H1 (cell line): ENCODE data around the gene ZNF608. TPM values are rescaled to one million over a fixed set of nuclear protein-coding genes. Genes with fewer than 3 reads are reported as not detected.

Experiments used
- CTCF ChIA-PET: fragments of 300-600 bp; sonication (Branson Sonifier 250); formaldehyde crosslinking; loops from one replicate; lab custom pipeline; 2021; ENCODE audit not compliant: partially characterized antibody; lab: Charles Lee
- POLR2A ChIA-PET: fragments of 300-600 bp; sonication (Branson Sonifier 250); formaldehyde crosslinking; loops from one replicate; lab custom pipeline; 2021; ENCODE audit warnings: inconsistent platforms; ENCODE audit not compliant: partially characterized antibody; lab: Charles Lee
- DNase-seq, 2 experiments: peaks; one replicate each; pipeline versions ENCODE4 v3.0.0 to v3.0.0-alpha.2; 2010 to 2022; ENCODE audit warnings: low spot score in 2 of 2, low read depth in 1 of 2, mixed read lengths in 1 of 2
- FAIRE-seq: peaks from 2 replicates; lab custom pipeline; 2011; peaks lifted over from hg19 to GRCh38; lab: Jason Lieb, UNC
- H2AFZ ChIP-seq: 2 replicates; pipeline ENCODE4 v1.8.1; 2012; ENCODE audit warnings: low read length, inconsistent platforms
- H2AK5ac ChIP-seq: 2 replicates; pipeline ENCODE4 v1.6.1; 2013; ENCODE audit warnings: low read depth, low read length
- H2BK120ac ChIP-seq: replicated peaks from 2 replicates; pipeline ENCODE3; 2013; ENCODE audit warnings: low read depth, low read length, inconsistent platforms
- H2BK12ac ChIP-seq: 2 replicates; pipeline ENCODE4 v1.6.1; 2013; ENCODE audit warnings: low read depth, low read length
- H2BK15ac ChIP-seq: 2 replicates; pipeline ENCODE4 v1.6.1; 2013; ENCODE audit warnings: low read length
- H2BK20ac ChIP-seq: 2 replicates; pipeline ENCODE4 v1.6.1; 2013; ENCODE audit warnings: low read length
- H2BK5ac ChIP-seq: 2 replicates; pipeline ENCODE4 v1.6.1; 2013; ENCODE audit warnings: low read depth, low read length
- H3K14ac ChIP-seq: 2 replicates; pipeline ENCODE4 v1.6.1; 2013; ENCODE audit warnings: inconsistent platforms; ENCODE audit not compliant: insufficient read length
- H3K18ac ChIP-seq: 2 replicates; pipeline ENCODE4 v1.6.1; 2013; ENCODE audit warnings: low read length; ENCODE audit errors: extremely low read depth
- H3K23ac ChIP-seq: 2 replicates; pipeline ENCODE4 v1.6.1; 2013; ENCODE audit warnings: inconsistent platforms; ENCODE audit not compliant: insufficient read length
- H3K23me2 ChIP-seq: 2 replicates; pipeline ENCODE4 v1.6.1; 2013; ENCODE audit warnings: low read depth, low read length
- H3K27ac ChIP-seq: 2 replicates; pipeline ENCODE4 v1.6.1; 2011; ENCODE audit warnings: low read depth, low read length, inconsistent platforms
- H3K27me3 ChIP-seq, 4 experiments: replicated peaks in 1 of 4; 1 replicate in 1 of 4; 2 replicates in 3 of 4; pipeline versions ENCODE4 v1.6.1 to v1.8.1; 2011 to 2013; ENCODE audit warnings: low read length in 3 of 4, mild to moderate bottlenecking in 3 of 4, inconsistent platforms in 2 of 4, mixed read lengths in 2 of 4, moderate library complexity in 1 of 4; ENCODE audit not compliant: control insufficient read depth in 3 of 4, insufficient read depth in 3 of 4; ENCODE audit errors: extremely low read depth in 1 of 4
- H3K36me3 ChIP-seq, 4 experiments: 2 replicates each; pipeline versions ENCODE4 v1.6.1 to v1.8.1; 2011 to 2013; ENCODE audit warnings: mild to moderate bottlenecking in 4 of 4, low read length in 3 of 4, moderate library complexity in 2 of 4, control low read depth in 1 of 4, inconsistent platforms in 1 of 4; ENCODE audit not compliant: insufficient read depth in 4 of 4, control insufficient read depth in 2 of 4
- H3K4ac ChIP-seq: replicated peaks from 2 replicates; pipeline ENCODE3; 2013; ENCODE audit warnings: low read length, low read depth, mixed read lengths, inconsistent platforms; ENCODE audit not compliant: insufficient read length
- H3K4me1 ChIP-seq, 4 experiments: replicated peaks in 1 of 4; 1 replicate in 1 of 4; 2 replicates in 3 of 4; pipeline versions ENCODE4 v1.6.1 to v1.8.1; 2011 to 2013; ENCODE audit warnings: low read length in 3 of 4, inconsistent platforms in 2 of 4, mixed read lengths in 1 of 4; ENCODE audit not compliant: insufficient read depth in 4 of 4, control insufficient read depth in 3 of 4
- H3K4me2 ChIP-seq, 2 experiments: 2 replicates each; pipeline versions ENCODE4 v1.6.1 to v1.8.1; 2011 to 2013; ENCODE audit warnings: low read depth in 2 of 2, low read length in 2 of 2, control low read depth in 1 of 2, inconsistent platforms in 1 of 2, mild to moderate bottlenecking in 1 of 2; ENCODE audit not compliant: insufficient read depth in 1 of 2
- H3K4me3 ChIP-seq, 4 experiments: fragments of 200-600, 300-600 bp in 1 of 4; sonication (generic), shearing (Covaris generic), sonication (Bioruptor Twin) in 1 of 4; 2 replicates each; pipeline versions ENCODE4 v1.5.1 to v1.8.1; 2011 to 2016; ENCODE audit warnings: low read length in 4 of 4, low read depth in 3 of 4, control low read depth in 2 of 4, inconsistent platforms in 2 of 4, mild to moderate bottlenecking in 2 of 4, mixed read lengths in 1 of 4, moderate library complexity in 1 of 4; ENCODE audit not compliant: insufficient read depth in 2 of 4; ENCODE audit errors: extremely low read depth in 1 of 4
- H3K56ac ChIP-seq: replicated peaks from 2 replicates; pipeline ENCODE3; 2013; ENCODE audit warnings: low read depth, mild to moderate bottlenecking, mixed read lengths, low read length, inconsistent platforms; ENCODE audit not compliant: insufficient read length
- H3K79me1 ChIP-seq: 2 replicates; pipeline ENCODE4 v1.6.1; 2013; ENCODE audit warnings: low read depth, low read length, control low read depth
- H3K79me2 ChIP-seq, 2 experiments: 2 replicates each; pipeline versions ENCODE4 v1.6.1 to v1.8.1; 2012 to 2013; ENCODE audit warnings: low read length in 2 of 2, mild to moderate bottlenecking in 2 of 2, inconsistent platforms in 1 of 2; ENCODE audit not compliant: insufficient read depth in 2 of 2, control insufficient read depth in 1 of 2
- H3K9ac ChIP-seq, 4 experiments: replicated peaks in 1 of 4; 1 replicate in 1 of 4; 2 replicates in 3 of 4; pipeline versions ENCODE4 v1.6.1 to v1.8.1; 2011 to 2013; ENCODE audit warnings: low read depth in 3 of 4, low read length in 3 of 4, control low read depth in 2 of 4, mild to moderate bottlenecking in 2 of 4, moderate library complexity in 2 of 4, inconsistent platforms in 1 of 4; ENCODE audit errors: extremely low read depth in 1 of 4
- H3K9me3 ChIP-seq, 2 experiments: 2 replicates each; pipeline versions ENCODE4 v1.6.1 to v1.8.1; 2012 to 2013; ENCODE audit warnings: mild to moderate bottlenecking in 2 of 2, moderate library complexity in 2 of 2, control low read depth in 1 of 2, inconsistent platforms in 1 of 2, low read depth in 1 of 2, low read length in 1 of 2, mixed read lengths in 1 of 2; ENCODE audit not compliant: insufficient read depth in 2 of 2
- H4K20me1 ChIP-seq, 2 experiments: replicated peaks in 1 of 2; 2 replicates each; pipeline versions ENCODE3 to v1.8.1; 2011 to 2013; ENCODE audit warnings: inconsistent platforms in 2 of 2, low read length in 2 of 2, mild to moderate bottlenecking in 1 of 2; ENCODE audit not compliant: insufficient read depth in 2 of 2, control insufficient read depth in 1 of 2
- H4K5ac ChIP-seq: 2 replicates; pipeline ENCODE4 v1.6.1; 2013; ENCODE audit warnings: low read length, low read depth, mixed read lengths, inconsistent platforms; ENCODE audit not compliant: insufficient read length
- H4K8ac ChIP-seq: 2 replicates; pipeline ENCODE4 v1.8.0; 2013; ENCODE audit warnings: mild to moderate bottlenecking, moderate library complexity, low read length, inconsistent platforms; ENCODE audit not compliant: insufficient read depth; ENCODE audit errors: extremely low read depth
- H4K91ac ChIP-seq: replicated peaks from 2 replicates; pipeline ENCODE3; 2013; ENCODE audit warnings: low read length, mixed read lengths, inconsistent platforms; ENCODE audit not compliant: insufficient read length
- CHD1 ChIP-seq: IDR thresholded peaks from 2 replicates; pipeline ENCODE4 v1.6.1; 2012; ENCODE audit warnings: low read depth, low read length, improper control_type of control experiment
- MAFK ChIP-seq: IDR thresholded peaks from 2 replicates; pipeline ENCODE4 v1.6.1; 2012; ENCODE audit warnings: low read depth, mild to moderate bottlenecking, improper control_type of control experiment, low read length
- NANOG ChIP-seq: IDR thresholded peaks from 2 replicates; pipeline ENCODE4 v1.6.1; 2011; ENCODE audit warnings: low read length, low read depth, mild to moderate bottlenecking, inconsistent platforms; ENCODE audit not compliant: insufficient read depth, poor library complexity, severe bottlenecking
- NRF1 ChIP-seq: IDR thresholded peaks from 2 replicates; pipeline ENCODE4 v1.6.1; 2011; ENCODE audit warnings: mild to moderate bottlenecking, low read depth, low read length, improper control_type of control experiment
- RNF2 ChIP-seq: fragments of 200-900, 300-1000 bp; sonication (generic); IDR thresholded peaks from 2 replicates; pipeline ENCODE4 v1.7.1; 2016; ENCODE audit warnings: borderline replicate concordance, low read depth, mild to moderate bottlenecking, antibody characterized with exemption, low read length; ENCODE audit not compliant: poor library complexity, severe bottlenecking; ENCODE audit errors: missing control alignments
- SUZ12 ChIP-seq: fragments of 200-600 bp; sonication (generic); IDR thresholded peaks from 2 replicates; pipeline ENCODE4 v1.6.1; 2012; ENCODE audit warnings: mild to moderate bottlenecking, inconsistent platforms, low read length, moderate library complexity, mixed read lengths
- TAF1 ChIP-seq: IDR thresholded peaks from 2 replicates; pipeline ENCODE4 v1.6.1; 2011; ENCODE audit warnings: mild to moderate bottlenecking, low read depth, low read length
- WGBS, 2 experiments: shearing (Covaris generic) in 1 of 2; methylation state at CpG; one replicate each; pipeline versions ENCODE4 v1.1.6 to v1.1.7; 2013 to 2015; ENCODE audit warnings: low lambda C conversion rate in 2 of 2, mixed read lengths in 2 of 2, inconsistent platforms in 1 of 2, low coverage in 1 of 2, missing lambda C conversion rate in 1 of 2; ENCODE audit not compliant: insufficient replicate concordance in 2 of 2, insufficient coverage in 1 of 2, insufficient read length in 1 of 2; ENCODE audit errors: extremely low coverage in 1 of 2, missing lambda C conversion rate in 1 of 2; 5-methylcytosine and 5-hydroxymethylcytosine counted together
- polyA plus RNA-seq, 7 experiments: library from polyadenylated mRNA; depleted of rRNA in 3 of 7; stranded (reverse) in 5 of 7; unstranded in 2 of 7; fragments of >200 nt in 5 of 7; fragments of 200-250 nt in 2 of 7; gene quantifications; 1 replicate in 5 of 7; 2 replicates in 1 of 7; 4 replicates in 1 of 7; pipeline versions ENCODE4 v1.2.1 to v1.2.3, GENCODE V29; 2011 to 2013; ENCODE audit warnings: missing spikeins in 2 of 7, mixed read lengths in 2 of 7
- total RNA-seq: library from RNA; stranded (reverse); fragmentation: NEBNext Ultra II Directional; extraction: Animal tissue kit (Norgen Biotek cat#: 25700); gene quantifications from 2 replicates; pipeline ENCODE4 v1.2.1, GENCODE V29; 2021

Gene ZNF608
- total and polyA plus RNA-seq, 2 of the 8 experiments (the other 6 are each of a cell fraction or from before 2014, with no cell fraction given) = 17.2 to 40.8 TPM

DNA sequence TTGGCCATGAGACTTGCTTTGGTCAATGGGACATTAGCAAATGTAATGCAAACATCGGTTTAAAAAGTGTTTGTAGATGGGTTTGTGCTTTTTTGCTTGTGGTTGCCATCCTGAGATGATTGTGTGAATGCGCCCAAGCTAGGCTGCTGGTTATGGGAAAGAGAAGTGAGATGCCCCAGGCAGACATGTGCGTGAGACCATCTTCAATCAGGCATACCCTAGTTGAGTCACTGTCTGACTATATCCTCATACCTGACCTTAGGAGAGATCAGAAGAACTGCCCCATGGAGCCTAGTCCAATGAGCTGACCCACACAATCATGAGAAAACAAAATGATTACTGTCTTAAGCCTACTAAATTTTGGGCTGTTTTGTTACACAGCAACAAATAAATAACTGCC is 36.8 kb upstream of the ZNF608 start:
- DNase-seq (no peak), FAIRE-seq (no peak)
- H2BK120ac ChIP-seq = no peak overlapping the region
- H3K36me3 ChIP-seq = no peaks in the 10 kb centered on the region
- H2BK12ac ChIP-seq = no peak overlapping the region
- no peak overlapping the region for H2AFZ ChIP-seq
- H4K8ac ChIP-seq = no peak overlapping the region
- ChIA-PET CTCF (no interaction called here), POLR2A (no interaction called here)
- no peaks in the 10 kb centered on the region for H3K79me2 ChIP-seq
- no peaks in the 10 kb centered on the region for H3K23me2 ChIP-seq
- H3K27me3 ChIP-seq = no peaks in the 10 kb centered on the region
- H3K4me1 ChIP-seq = no peaks in the 10 kb centered on the region
- H3K4ac ChIP-seq = no peak overlapping the region
- H3K56ac ChIP-seq = no peak overlapping the region
- H2BK20ac ChIP-seq = no peak overlapping the region
- H2BK5ac ChIP-seq = no peak overlapping the region
- H3K4me2 ChIP-seq = no peak overlapping the region
- H2AK5ac ChIP-seq = no peak overlapping the region
- H3K9me3 ChIP-seq = no peaks in the 10 kb centered on the region; a peak in 1 of 4 replicates
- no peak overlapping the region for H3K18ac ChIP-seq
- no peaks in the 10 kb centered on the region for H4K20me1 ChIP-seq
- no peak overlapping the region for H4K91ac ChIP-seq
- no peak overlapping the region for H2BK15ac ChIP-seq
- no peak overlapping the region for H3K9ac ChIP-seq
- H3K23ac ChIP-seq = no peak overlapping the region
- TF ChIP-seq RNF2 = no peak
- TF ChIP-seq NANOG = no peak
- TF ChIP-seq MAFK = no peak
- TF ChIP-seq SUZ12 = no peak
- no peak for TF ChIP-seq NRF1
- TF ChIP-seq TAF1 = no peak
- TF ChIP-seq CHD1 = no peak
- H3K14ac ChIP-seq = no peak overlapping the region
- no peak overlapping the region for H4K5ac ChIP-seq
- no peak overlapping the region for H3K4me3 ChIP-seq
- H3K79me1 ChIP-seq = no peaks in the 10 kb centered on the region
- WGBS, 2 experiments = 92% methylated on average over 3 of the region's 3 CpGs; no CpG with 5 or more reads in 1 of the 2 experiments
- no peak overlapping the region for H3K27ac ChIP-seq
